ENCODE results near the gene CFAP141.
"Not testable (repeated sequence)": the region's sequence is repeated elsewhere in the genome, so short reads cannot be mapped to it uniquely, and the experiment has no call there.

CFAP141 gene

GRCh38 chr1:154206196-154206595 is at the start of gene CFAP141:
Gene CFAP141, minus strand, starts transcription at chr1:154206333. Its CDS starts 26 bp downstream, at chr1:154206307.
- H3K4me1 ChIP-seq (ENCODE audit: insufficient read depth, low read length) = no peaks in the 10 kb centered on the region
- H3K36me3 ChIP-seq (ENCODE audit: insufficient read depth, low read length) = peaks cover 7% of the 10 kb centered on the region
- no peaks in the 10 kb centered on the region for H3K9me3 ChIP-seq (ENCODE audit: control insufficient read depth, insufficient read depth, low read length)
- H3K9ac ChIP-seq (ENCODE audit: low read depth, low read length) = no peak within 1 kb of the TSS

GRCh38 chr1:154253671-154254070 is 47.5 kb upstream of the CFAP141 start:
- peaks cover 65% of the 10 kb centered on the region for H3K36me3 ChIP-seq (ENCODE audit: insufficient read depth, low read length)

GRCh38 chr1:154241703-154242351 is 35.7 kb upstream of the CFAP141 start:
- H3K36me3 ChIP-seq (ENCODE audit: insufficient read depth, low read length) = peaks cover 45% of the 10 kb centered on the region
- no peaks in the 10 kb centered on the region for H3K9me3 ChIP-seq (ENCODE audit: control insufficient read depth, insufficient read depth, low read length)
- no peaks in the 10 kb centered on the region for H3K4me1 ChIP-seq (ENCODE audit: insufficient read depth, low read length)
- no peak overlapping the region for H3K9ac ChIP-seq (ENCODE audit: low read depth, low read length)

More at GRCh38 chr1:154253671-154254070, 47.5 kb upstream of the CFAP141 start:
- Histone ChIP-seq H3K9me3 (ENCODE audit: control insufficient read depth, insufficient read depth, low read length) (no peaks in the 10 kb centered on the region), H3K9ac (ENCODE audit: low read depth, low read length) (no peak overlapping the region), H3K4me1 (ENCODE audit: insufficient read depth, low read length) (no peaks in the 10 kb centered on the region)

- Histone ChIP-seq H3K9ac (ENCODE audit: low read depth, low read length) (no peak overlapping the region), H3K36me3 (ENCODE audit: insufficient read depth, low read length) (peaks cover 48% of the 10 kb centered on the region), H3K9me3 (ENCODE audit: control insufficient read depth, insufficient read depth, low read length) (no peaks in the 10 kb centered on the region), H3K4me1 (ENCODE audit: insufficient read depth, low read length) (no peaks in the 10 kb centered on the region)
These were observed 34.2 kb upstream of the CFAP141 start for GRCh38 chr1:154240294-154240833.

- H3K9me3 ChIP-seq (ENCODE audit: control insufficient read depth, insufficient read depth, low read length) = no peaks in the 10 kb centered on the region
- H3K4me1 ChIP-seq (ENCODE audit: insufficient read depth, low read length) = no peaks in the 10 kb centered on the region
- H3K36me3 ChIP-seq (ENCODE audit: insufficient read depth, low read length) = peaks cover 48% of the 10 kb centered on the region
- H3K9ac ChIP-seq (ENCODE audit: low read depth, low read length) = no peak overlapping the region
These were observed 33.4 kb upstream of the CFAP141 start for GRCh38 chr1:154239491-154239890.

GRCh38 chr1:154237880-154238506 is 31.9 kb upstream of the CFAP141 start:
- Histone ChIP-seq H3K9me3 (ENCODE audit: control insufficient read depth, insufficient read depth, low read length) (no peaks in the 10 kb centered on the region), H3K4me1 (ENCODE audit: insufficient read depth, low read length) (no peaks in the 10 kb centered on the region), H3K36me3 (ENCODE audit: insufficient read depth, low read length) (peaks cover 36% of the 10 kb centered on the region), H3K9ac (ENCODE audit: low read depth, low read length) (no peak overlapping the region)

GRCh38 chr1:154237435-154237834 is 31.3 kb upstream of the CFAP141 start:
- Histone ChIP-seq H3K36me3 (ENCODE audit: insufficient read depth, low read length) (peaks cover 35% of the 10 kb centered on the region), H3K9me3 (ENCODE audit: control insufficient read depth, insufficient read depth, low read length) (no peaks in the 10 kb centered on the region), H3K4me1 (ENCODE audit: insufficient read depth, low read length) (no peaks in the 10 kb centered on the region), H3K9ac (ENCODE audit: low read depth, low read length) (no peak overlapping the region)

GRCh38 chr1:154236855-154237254 is 30.7 kb upstream of the CFAP141 start:
- Histone ChIP-seq H3K9me3 (ENCODE audit: control insufficient read depth, insufficient read depth, low read length) (no peaks in the 10 kb centered on the region), H3K4me1 (ENCODE audit: insufficient read depth, low read length) (no peaks in the 10 kb centered on the region), H3K36me3 (ENCODE audit: insufficient read depth, low read length) (peaks cover 32% of the 10 kb centered on the region), H3K9ac (ENCODE audit: low read depth, low read length) (no peak overlapping the region)

GRCh38 chr1:154233127-154233526 is 27.0 kb upstream of the CFAP141 start:
- H3K36me3 ChIP-seq (ENCODE audit: insufficient read depth, low read length) = peaks cover 41% of the 10 kb centered on the region
- not testable (repeated sequence) for H3K4me1 ChIP-seq (ENCODE audit: insufficient read depth, low read length); H3K9ac ChIP-seq (ENCODE audit: low read depth, low read length); H3K9me3 ChIP-seq (ENCODE audit: control insufficient read depth, insufficient read depth, low read length)

GRCh38 chr1:154231112-154231511 is 25.0 kb upstream of the CFAP141 start:
- H3K9me3 ChIP-seq (ENCODE audit: control insufficient read depth, insufficient read depth, low read length); H3K9ac ChIP-seq (ENCODE audit: low read depth, low read length); H3K4me1 ChIP-seq (ENCODE audit: insufficient read depth, low read length): not testable (repeated sequence)
- H3K36me3 ChIP-seq (ENCODE audit: insufficient read depth, low read length) = peaks cover 31% of the 10 kb centered on the region

- Histone ChIP-seq H3K9me3 (ENCODE audit: control insufficient read depth, insufficient read depth, low read length) (no peaks in the 10 kb centered on the region), H3K9ac (ENCODE audit: low read depth, low read length) (no peak overlapping the region), H3K36me3 (ENCODE audit: insufficient read depth, low read length) (peaks cover 18% of the 10 kb centered on the region), H3K4me1 (ENCODE audit: insufficient read depth, low read length) (peaks cover 7% of the 10 kb centered on the region; the same call in 1 of the 2 replicates)
These were observed 19.2 kb upstream of the CFAP141 start for GRCh38 chr1:154225370-154225769.

GRCh38 chr1:154223621-154224020 is 17.5 kb upstream of the CFAP141 start:
- Histone ChIP-seq H3K9ac (ENCODE audit: low read depth, low read length) (no peak overlapping the region), H3K4me1 (ENCODE audit: insufficient read depth, low read length) (peaks cover 12% of the 10 kb centered on the region; the same call in 1 of the 2 replicates), H3K36me3 (ENCODE audit: insufficient read depth, low read length) (peaks cover 17% of the 10 kb centered on the region), H3K9me3 (ENCODE audit: control insufficient read depth, insufficient read depth, low read length) (no peaks in the 10 kb centered on the region)

- Histone ChIP-seq H3K9me3 (ENCODE audit: control insufficient read depth, insufficient read depth, low read length) (no peaks in the 10 kb centered on the region), H3K36me3 (ENCODE audit: insufficient read depth, low read length) (peaks cover 17% of the 10 kb centered on the region), H3K4me1 (ENCODE audit: insufficient read depth, low read length) (peaks cover 12% of the 10 kb centered on the region; the same call in 1 of the 2 replicates), H3K9ac (ENCODE audit: low read depth, low read length) (no peak overlapping the region)
These were observed 16.8 kb upstream of the CFAP141 start for GRCh38 chr1:154222918-154223317.

- H3K9ac ChIP-seq (ENCODE audit: low read depth, low read length) = peak overlapping the region; percentile 95
- peaks cover 17% of the 10 kb centered on the region for H3K36me3 ChIP-seq (ENCODE audit: insufficient read depth, low read length)
- no peaks in the 10 kb centered on the region for H3K9me3 ChIP-seq (ENCODE audit: control insufficient read depth, insufficient read depth, low read length)
- peaks cover 12% of the 10 kb centered on the region; the same call in 1 of the 2 replicates for H3K4me1 ChIP-seq (ENCODE audit: insufficient read depth, low read length)
These were observed 16.4 kb upstream of the CFAP141 start for GRCh38 chr1:154222518-154222917.
